Mucosa of gallbladder (tissue), 1 donor: ENCODE data around the gene RBM42. TPM values are rescaled to one million over a fixed set of nuclear protein-coding genes. Genes with fewer than 3 reads are reported as not detected.
"Not testable (repeated sequence)": the region's sequence is repeated elsewhere in the genome, so short reads cannot be mapped to it uniquely, and the experiment has no call there.

ENCODE experiments used
- DNase-seq: peaks from one replicate; pipeline ENCODE4 v3.0.0-alpha.2; 2020; ENCODE audit warnings: low spot score
- total RNA-seq: library from RNA; stranded (reverse); gene quantifications from one replicate; pipeline ENCODE4 v1.2.1, GENCODE V29; 2021
- donor health status: DM: no; HTN: no; CAD: no.

Gene RBM42
- total RNA-seq, 1 donor from 2014 or later: 78.3 TPM

DNA sequence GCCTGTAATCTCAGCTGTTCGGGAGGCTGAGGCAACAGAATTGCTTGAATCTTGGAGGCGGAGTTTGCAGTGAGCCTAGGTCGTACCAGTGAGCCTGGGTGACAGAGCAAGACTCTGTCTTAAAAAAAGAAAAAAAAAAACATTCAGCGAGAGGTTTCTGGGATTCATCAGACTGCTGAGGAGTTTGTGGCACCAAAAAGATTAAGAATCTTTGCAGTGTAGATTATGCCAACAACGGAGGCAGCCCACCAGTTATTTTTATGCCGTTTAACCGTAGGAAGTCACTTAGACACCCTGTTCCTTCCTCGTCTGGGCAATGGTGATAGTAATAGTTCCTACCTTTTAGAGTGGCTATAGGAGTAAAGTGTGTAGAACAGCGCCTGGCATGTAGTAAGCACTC lies 21.7 kb downstream of the RBM42 start:
- DNase-seq: no peak

- DNase-seq: not testable (repeated sequence)
Measured at GRCh38 chr19:35654828-35655227, 26.0 kb downstream of the RBM42 start.

- no peak for DNase-seq
Measured at GRCh38 chr19:35655600-35655999, 26.8 kb downstream of the RBM42 start.

- no peak for DNase-seq
Measured at GRCh38 chr19:35656700-35657099, 27.9 kb downstream of the RBM42 start.

DNA sequence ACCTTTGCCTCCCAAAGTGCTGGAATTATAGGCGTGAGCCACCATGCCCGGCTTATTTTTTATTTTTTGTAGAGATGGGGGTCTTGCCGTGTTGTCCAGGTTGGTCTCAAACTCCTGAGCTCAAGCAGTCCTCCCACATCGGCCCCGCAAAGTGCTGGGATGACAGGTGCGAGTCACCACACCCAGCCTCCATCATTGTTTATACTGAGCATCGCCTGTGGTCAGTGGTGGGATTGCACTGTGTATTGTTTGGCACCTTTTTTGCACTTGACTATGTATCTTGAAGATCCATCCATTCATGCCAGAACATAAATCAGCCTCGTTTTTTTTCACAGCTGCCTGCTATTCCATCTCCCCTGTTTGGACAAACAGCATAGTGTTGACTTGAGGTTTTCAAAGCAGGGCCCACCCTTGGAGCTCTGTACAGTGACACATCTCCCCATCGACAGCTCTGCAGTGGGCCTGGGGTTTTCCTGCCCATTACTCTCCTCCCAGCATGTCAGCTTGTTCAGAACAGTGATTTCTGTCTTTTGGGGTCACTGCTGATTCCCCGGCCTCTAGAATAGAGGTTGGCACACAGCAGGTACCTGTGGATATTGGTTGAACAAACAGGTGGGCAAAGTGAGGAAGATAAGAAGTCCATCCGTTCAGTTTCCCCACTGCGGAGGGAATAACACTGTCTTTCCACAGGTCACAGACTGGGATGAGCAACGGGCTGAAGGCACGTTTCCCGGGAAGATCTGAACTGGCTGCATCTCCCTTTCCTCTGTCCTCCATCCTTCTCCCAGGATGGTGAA lies 29.3 kb downstream of the RBM42 start:
- no peak for DNase-seq

DNA sequence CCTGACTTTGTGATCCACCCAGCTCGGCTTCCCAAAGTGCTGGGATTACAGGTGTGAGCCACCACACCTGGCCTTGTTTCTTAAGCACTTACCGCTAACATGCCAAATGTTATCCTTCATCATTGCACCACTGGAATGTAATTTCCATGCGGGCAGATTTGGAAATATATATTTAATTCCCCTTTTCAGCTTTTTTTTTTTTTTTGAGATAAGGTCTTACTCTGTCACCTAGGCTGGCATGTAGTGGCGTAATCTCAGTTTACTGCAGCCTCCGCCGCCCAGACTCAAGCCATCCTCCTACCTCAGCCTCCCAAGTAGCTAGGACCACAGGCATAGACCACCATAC lies 33.1 kb downstream of the RBM42 start:
- DNase-seq: no peak

DNA sequence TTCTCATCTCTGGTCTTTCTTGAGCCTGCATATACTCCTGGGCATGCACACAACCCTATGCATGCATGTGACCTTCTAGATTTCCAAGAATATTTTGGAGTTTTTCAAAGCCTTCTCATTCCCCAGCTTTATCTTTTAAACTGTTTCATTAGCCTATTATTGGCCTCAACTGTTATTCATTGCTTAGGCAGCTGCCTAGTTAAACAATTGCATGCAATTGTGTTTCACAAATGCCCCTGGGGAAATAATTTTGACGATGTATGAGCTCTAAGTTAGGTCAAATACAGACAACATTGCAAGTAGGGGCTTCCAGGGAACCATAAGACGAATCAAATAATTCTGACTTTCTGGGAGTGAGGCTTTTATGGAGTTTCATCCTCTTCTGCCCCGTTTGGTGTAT lies 35.1 kb downstream of the RBM42 start:
- DNase-seq: no peak

GRCh38 chr19:35665157-35665556 lies 36.3 kb downstream of the RBM42 start:
- no peak for DNase-seq

DNA sequence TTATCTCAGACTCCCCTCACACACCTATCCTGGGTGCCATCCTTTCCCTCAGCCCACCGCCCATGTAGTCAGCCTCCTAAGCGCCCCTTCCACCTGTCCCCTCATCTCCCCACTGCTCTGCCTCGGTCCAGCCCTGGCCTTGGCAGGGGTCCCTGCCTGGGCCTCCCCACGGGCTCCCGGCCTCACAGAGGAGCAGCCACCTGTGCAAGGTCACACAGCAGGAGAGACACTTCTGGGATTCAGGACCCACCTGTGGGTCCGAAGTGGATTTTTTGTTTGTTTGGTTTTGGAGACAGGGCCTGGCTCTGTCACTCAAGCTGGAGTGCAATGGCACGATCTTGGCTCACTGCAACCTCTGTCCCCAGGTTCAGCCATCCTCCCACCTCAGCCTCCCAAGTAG lies 36.8 kb downstream of the RBM42 start:
- no peak for DNase-seq

- no peak for DNase-seq
Measured at GRCh38 chr19:35666251-35666913, 37.5 kb downstream of the RBM42 start, which contains the start of gene UPK1A. Gene UPK1A, plus strand, starts transcription at chr19:35666517. Its CDS starts 296 bp downstream, at chr19:35666813.

DNA sequence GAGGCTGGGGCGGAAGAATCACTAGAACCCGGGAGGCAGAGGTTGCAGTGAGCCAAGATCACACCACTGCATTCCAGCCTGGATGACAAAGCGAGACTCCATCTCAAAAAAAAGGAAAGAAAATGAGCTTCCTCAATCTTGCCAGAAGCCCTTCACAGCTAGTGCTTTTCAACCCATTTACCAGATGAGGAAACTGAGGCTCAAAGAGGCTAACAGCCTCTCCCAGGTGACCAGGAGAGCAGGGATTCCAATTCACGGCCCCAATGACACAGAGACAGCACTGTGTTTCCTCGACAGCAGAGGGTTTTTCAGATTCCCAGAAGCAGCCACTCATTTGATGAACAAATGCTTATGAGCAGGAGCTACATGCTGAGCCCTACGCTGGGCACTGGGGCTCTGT lies 40.7 kb downstream of the RBM42 start:
- DNase-seq: no peak

DNA sequence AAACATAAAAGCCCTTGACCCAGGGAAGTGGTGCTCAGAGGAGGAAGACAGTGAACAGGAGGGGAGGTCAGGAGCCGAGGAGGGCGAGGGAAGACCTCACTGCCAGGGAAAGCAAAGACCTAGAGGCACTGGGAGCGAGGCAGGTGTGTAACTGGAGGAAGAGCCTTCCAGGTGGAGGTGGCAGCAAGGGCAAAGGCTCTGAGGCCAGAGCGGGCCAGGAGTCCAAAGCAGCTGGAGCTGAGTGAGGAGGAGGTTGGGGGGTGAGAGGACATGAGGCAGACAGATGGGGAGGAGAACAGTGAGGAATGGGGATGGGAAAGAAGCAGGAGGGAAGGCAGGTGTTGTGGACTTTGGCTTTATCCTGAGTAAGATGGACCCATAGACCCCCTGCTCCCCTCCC lies 41.1 kb downstream of the RBM42 start:
- DNase-seq: no peak

DNA sequence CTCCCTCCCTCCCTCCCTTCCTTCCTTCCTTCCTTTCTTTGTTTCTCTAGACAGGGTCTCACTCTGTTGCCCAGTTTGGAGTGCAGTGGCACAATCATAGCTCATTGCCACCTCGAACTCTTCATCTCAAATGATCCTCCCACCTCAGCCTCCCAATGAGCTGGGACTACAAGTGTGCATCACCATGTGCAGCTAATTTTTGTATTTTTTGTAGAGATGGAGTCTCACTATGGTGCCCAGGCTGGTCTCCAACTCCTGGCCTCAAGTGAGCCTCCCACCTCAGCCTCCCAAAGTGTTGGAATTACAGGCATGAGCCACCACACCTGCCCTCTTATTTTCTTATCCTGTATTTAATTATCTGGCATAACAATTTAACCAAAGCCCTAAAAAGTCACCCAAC lies 41.9 kb downstream of the RBM42 start:
- no peak for DNase-seq

DNA sequence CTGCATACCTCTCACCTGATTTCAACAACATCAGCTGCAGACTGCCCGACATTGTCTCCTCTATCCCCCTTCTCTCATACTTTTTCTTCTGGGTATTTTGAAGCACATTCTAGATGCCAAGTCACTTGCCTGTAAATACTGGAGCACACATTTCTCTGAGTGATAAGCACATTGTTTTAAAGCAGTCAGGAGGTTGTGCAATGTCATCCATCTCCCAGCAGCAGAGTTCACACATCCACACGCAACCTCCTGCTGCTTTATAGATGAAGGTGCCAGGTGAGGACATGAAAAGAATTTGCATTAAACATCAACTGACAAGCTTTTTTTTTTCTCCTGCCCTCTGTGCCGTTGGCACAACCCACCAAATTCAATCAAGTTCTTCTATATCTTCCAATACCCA lies 43.0 kb downstream of the RBM42 start:
- DNase-seq: peak; percentile 39

DNA sequence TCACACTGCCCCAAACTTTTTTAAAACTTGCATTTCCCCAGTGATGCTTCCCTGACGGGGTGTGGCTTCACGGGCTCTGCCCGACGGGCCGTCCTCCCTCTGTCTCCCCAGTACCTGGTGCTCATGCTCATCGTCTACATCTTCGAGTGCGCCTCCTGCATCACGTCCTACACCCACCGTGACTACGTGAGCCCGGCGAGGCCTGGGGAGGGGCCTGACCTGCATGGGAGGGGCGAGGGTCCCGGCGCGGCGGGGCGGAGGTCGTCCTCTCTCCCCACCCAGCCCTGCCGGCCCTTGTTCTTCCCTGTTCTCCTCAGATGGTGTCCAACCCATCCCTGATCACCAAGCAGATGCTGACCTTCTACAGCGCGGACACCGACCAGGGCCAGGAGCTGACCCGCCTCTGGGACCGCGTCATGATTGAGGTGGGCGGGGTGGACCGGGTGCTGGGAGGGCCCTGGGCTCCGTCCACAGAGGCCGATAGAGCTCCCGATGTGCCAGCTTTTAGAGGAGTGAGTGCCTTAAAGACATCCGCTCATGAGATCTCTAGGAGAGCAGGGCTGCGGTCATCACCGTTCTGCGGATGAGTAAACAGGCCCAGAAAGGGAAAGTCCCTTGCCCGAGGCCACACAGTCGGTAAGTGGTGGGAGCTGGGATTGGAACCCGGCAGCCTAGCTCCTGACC lies 44.4 kb downstream of the RBM42 start:
- peak; percentile 31 for DNase-seq

- no peak for DNase-seq
Measured at GRCh38 chr19:35675589-35676140, 46.8 kb downstream of the RBM42 start.

Other genes with a start within 250 kb of the RBM42 start
- gene FFAR2, start 180.8 kb upstream of the RBM42 start, total RNA-seq: 0.17 TPM
- gene KRTDAP, start 138.6 kb upstream of the RBM42 start, total RNA-seq: not detected
- gene DMKN, start 115.4 kb upstream of the RBM42 start, total RNA-seq: 1.8 TPM
- gene SBSN, start 100.7 kb upstream of the RBM42 start, total RNA-seq: not detected
- not detected for gene GAPDHS, start 95.6 kb upstream of the RBM42 start, total RNA-seq
- gene TMEM147, start 83.4 kb upstream of the RBM42 start, total RNA-seq: 87.6 TPM
- gene ATP4A, start 65.4 kb upstream of the RBM42 start, total RNA-seq: not detected
- not detected for gene PMIS2, start 42.9 kb upstream of the RBM42 start, total RNA-seq
- gene HAUS5, start 16.3 kb upstream of the RBM42 start, total RNA-seq: 10.7 TPM
- 2.5 TPM for gene ETV2, start 12.7 kb downstream of the RBM42 start, total RNA-seq
- 459 TPM for gene COX6B1, start 19.3 kb downstream of the RBM42 start, total RNA-seq
- gene UPK1A, start 37.5 kb downstream of the RBM42 start, total RNA-seq: 0.89 TPM
- 0.43 TPM for gene ZBTB32, start 75.5 kb downstream of the RBM42 start, total RNA-seq
- 45.1 TPM for gene KMT2B, start 89.0 kb downstream of the RBM42 start, total RNA-seq
- 14.8 TPM for gene IGFLR1, start 113.4 kb downstream of the RBM42 start, total RNA-seq
- 23.9 TPM for gene U2AF1L4, start 116.4 kb downstream of the RBM42 start, total RNA-seq
- gene PSENEN, start 116.6 kb downstream of the RBM42 start, total RNA-seq: 67.9 TPM
- gene LIN37, start 119.5 kb downstream of the RBM42 start, total RNA-seq: 10.1 TPM
- 654 TPM for gene HSPB6, start 128.0 kb downstream of the RBM42 start, total RNA-seq
- 31.2 TPM for gene PROSER3, start 129.1 kb downstream of the RBM42 start, total RNA-seq
- gene ARHGAP33, start 146.5 kb downstream of the RBM42 start, total RNA-seq: 20.1 TPM
- 0.46 TPM for gene PRODH2, start 183.8 kb downstream of the RBM42 start, total RNA-seq
- 0.06 TPM for gene NPHS1, start 223.5 kb downstream of the RBM42 start, total RNA-seq
- gene KIRREL2, start 227.9 kb downstream of the RBM42 start, total RNA-seq: 0.12 TPM
- gene APLP1, start 239.5 kb downstream of the RBM42 start, total RNA-seq: 85.6 TPM